Measurements from ENCODE around the gene ALKAL2. TPM values are rescaled to one million over a fixed set of nuclear protein-coding genes. Genes with fewer than 3 reads are reported as not detected.

Gene ALKAL2
- total RNA-seq, 2 donors from 2014 or later: 0.44 to 0.53 TPM

DNA sequence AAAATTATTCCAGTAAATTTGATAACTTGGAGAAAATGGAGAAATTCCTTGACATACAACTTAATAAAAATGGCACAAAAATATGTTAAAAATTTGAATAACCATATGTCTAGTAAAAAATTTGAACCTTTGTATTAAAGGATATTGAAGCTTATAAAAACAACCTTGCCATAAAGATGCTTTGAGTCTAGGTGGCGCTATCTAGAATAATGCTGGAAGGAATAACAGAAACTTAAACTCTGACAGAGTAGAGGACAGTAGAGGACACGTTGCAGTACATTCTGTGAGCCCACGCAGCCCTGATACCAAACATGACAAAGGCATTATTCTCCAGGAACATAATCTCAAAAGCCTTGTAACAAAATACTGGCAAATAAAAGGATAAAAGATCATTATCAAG is 44.7 kb upstream of the ALKAL2 start:
- Histone ChIP-seq H3K36me3 (ENCODE audit: control insufficient read depth, insufficient read depth, low read length) (no peaks in the 10 kb centered on the region), H3K9me3 (ENCODE audit: control insufficient read depth, low read length) (peaks cover 35% of the 10 kb centered on the region), H3K9ac (ENCODE audit: extremely low read depth, low read length, poor library complexity, severe bottlenecking) (no peak overlapping the region), H3K4me3 (ENCODE audit: low read length) (no peak overlapping the region), H3K27me3 (ENCODE audit: control insufficient read depth, insufficient read depth, low read length, poor library complexity, severe bottlenecking) (no peaks in the 10 kb centered on the region), H3K4me1 (ENCODE audit: control insufficient read depth, insufficient read depth, low read length) (no peaks in the 10 kb centered on the region), H3K27ac (ENCODE audit: low read depth, low read length) (no peak overlapping the region)
- no peaks in the 10 kb centered on the region for H3K4me1 Mint-ChIP-seq
- H3K27me3 Mint-ChIP-seq (ENCODE audit: insufficient read depth): peaks cover 2% of the 10 kb centered on the region
- no peak overlapping the region for H3K27ac Mint-ChIP-seq
- DNase-seq: no peak
- H3K36me3 Mint-ChIP-seq (ENCODE audit: low read depth): no peaks in the 10 kb centered on the region
- peaks cover 45% of the 10 kb centered on the region for H3K9me3 Mint-ChIP-seq
- WGBS, 2 experiments (ENCODE audit: insufficient coverage in 1 of 2, insufficient read length in 1 of 2): 63% methylated on average over 2 to 3 of the region's 3 CpGs
- no peak overlapping the region for H3K4me3 Mint-ChIP-seq
- TF ChIP-seq, protein P1, sequence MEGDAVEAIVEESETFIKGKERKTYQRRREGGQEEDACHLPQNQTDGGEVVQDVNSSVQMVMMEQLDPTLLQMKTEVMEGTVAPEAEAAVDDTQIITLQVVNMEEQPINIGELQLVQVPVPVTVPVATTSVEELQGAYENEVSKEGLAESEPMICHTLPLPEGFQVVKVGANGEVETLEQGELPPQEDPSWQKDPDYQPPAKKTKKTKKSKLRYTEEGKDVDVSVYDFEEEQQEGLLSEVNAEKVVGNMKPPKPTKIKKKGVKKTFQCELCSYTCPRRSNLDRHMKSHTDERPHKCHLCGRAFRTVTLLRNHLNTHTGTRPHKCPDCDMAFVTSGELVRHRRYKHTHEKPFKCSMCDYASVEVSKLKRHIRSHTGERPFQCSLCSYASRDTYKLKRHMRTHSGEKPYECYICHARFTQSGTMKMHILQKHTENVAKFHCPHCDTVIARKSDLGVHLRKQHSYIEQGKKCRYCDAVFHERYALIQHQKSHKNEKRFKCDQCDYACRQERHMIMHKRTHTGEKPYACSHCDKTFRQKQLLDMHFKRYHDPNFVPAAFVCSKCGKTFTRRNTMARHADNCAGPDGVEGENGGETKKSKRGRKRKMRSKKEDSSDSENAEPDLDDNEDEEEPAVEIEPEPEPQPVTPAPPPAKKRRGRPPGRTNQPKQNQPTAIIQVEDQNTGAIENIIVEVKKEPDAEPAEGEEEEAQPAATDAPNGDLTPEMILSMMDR (conservative IDR thresholded peaks at IDR 0.05): peak; percentile 69

DNA sequence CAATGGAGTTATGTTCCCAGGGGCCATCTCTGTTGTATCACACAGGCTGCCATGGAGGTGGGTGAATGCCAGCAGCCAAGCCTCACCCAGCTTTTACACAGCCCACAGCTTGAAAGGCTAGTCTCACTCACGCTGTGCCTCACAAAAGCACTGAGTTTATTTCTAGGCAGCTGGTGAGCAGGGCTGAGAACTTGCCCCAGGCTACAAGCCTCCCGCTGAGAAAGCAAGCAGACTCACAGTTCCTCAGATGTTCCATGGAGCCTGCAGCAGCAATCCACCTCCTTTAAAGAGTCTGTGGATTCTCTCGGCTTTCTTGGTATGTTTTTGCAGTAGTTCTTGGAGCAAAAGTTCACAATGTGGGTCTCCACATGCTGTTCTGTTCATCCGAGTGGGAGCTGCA is 40.9 kb upstream of the ALKAL2 start:
- Mint-ChIP-seq H3K9me3 (peaks cover 32% of the 10 kb centered on the region), H3K27me3 (ENCODE audit: insufficient read depth) (no peaks in the 10 kb centered on the region), H3K4me1 (no peaks in the 10 kb centered on the region), H3K4me3 (no peak overlapping the region), H3K36me3 (ENCODE audit: low read depth) (no peaks in the 10 kb centered on the region), H3K27ac (no peak overlapping the region)
- no peak for DNase-seq
- H3K4me1 ChIP-seq (ENCODE audit: control insufficient read depth, insufficient read depth, low read length): no peaks in the 10 kb centered on the region
- no peak overlapping the region for H3K27ac ChIP-seq (ENCODE audit: low read depth, low read length)
- TF ChIP-seq, protein P1 (conservative IDR thresholded peaks at IDR 0.05): no peak
- 85 to 96% methylated on average over 4 of the region's 4 CpGs for WGBS, 2 experiments (ENCODE audit: insufficient coverage in 1 of 2, insufficient read length in 1 of 2)
- no peaks in the 10 kb centered on the region for H3K27me3 ChIP-seq (ENCODE audit: control insufficient read depth, insufficient read depth, low read length, poor library complexity, severe bottlenecking)
- no peaks in the 10 kb centered on the region for H3K36me3 ChIP-seq (ENCODE audit: control insufficient read depth, insufficient read depth, low read length)
- no peak overlapping the region for H3K9ac ChIP-seq (ENCODE audit: extremely low read depth, low read length, poor library complexity, severe bottlenecking)
- H3K4me3 ChIP-seq (ENCODE audit: low read length): peak overlapping the region; percentile 40
- H3K9me3 ChIP-seq (ENCODE audit: control insufficient read depth, low read length): peaks cover 39% of the 10 kb centered on the region

DNA sequence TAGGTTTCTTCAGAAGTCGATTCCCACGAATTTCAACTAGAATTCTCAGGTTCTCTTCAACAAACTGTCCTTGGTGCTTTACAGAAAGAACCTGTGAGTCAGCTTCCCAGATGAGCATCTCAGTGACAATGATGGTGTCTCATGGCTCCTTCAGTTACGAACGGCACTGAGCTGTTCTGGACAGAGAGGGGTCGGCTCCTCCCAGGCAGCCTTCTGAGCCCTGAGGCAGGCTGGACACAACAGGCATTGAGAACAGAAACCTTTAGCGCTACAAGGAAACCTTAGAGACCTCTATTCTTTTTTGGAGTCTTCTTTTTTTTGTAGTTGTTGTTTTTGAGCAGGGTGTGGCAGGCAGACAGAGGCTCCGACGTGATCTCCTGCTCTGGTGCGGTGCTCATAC is 35.1 kb upstream of the ALKAL2 start:
- no peak overlapping the region for H3K9ac ChIP-seq (ENCODE audit: extremely low read depth, low read length, poor library complexity, severe bottlenecking)
- WGBS, 2 experiments (ENCODE audit: insufficient coverage in 1 of 2, insufficient read length in 1 of 2): 86 to 94% methylated on average over 5 to 9 of the region's 9 CpGs
- H3K36me3 ChIP-seq (ENCODE audit: control insufficient read depth, insufficient read depth, low read length): no peaks in the 10 kb centered on the region
- no peaks in the 10 kb centered on the region for H3K27me3 ChIP-seq (ENCODE audit: control insufficient read depth, insufficient read depth, low read length, poor library complexity, severe bottlenecking)
- Mint-ChIP-seq H3K9me3 (peaks cover 14% of the 10 kb centered on the region), H3K4me1 (no peaks in the 10 kb centered on the region), H3K27me3 (ENCODE audit: insufficient read depth) (peaks cover 2% of the 10 kb centered on the region), H3K36me3 (ENCODE audit: low read depth) (no peaks in the 10 kb centered on the region), H3K27ac (no peak overlapping the region), H3K4me3 (no peak overlapping the region)
- DNase-seq: no peak
- H3K9me3 ChIP-seq (ENCODE audit: control insufficient read depth, low read length): peaks cover 21% of the 10 kb centered on the region
- TF ChIP-seq, protein P1 (conservative IDR thresholded peaks at IDR 0.05): no peak
- H3K27ac ChIP-seq (ENCODE audit: low read depth, low read length): no peak overlapping the region
- H3K4me1 ChIP-seq (ENCODE audit: control insufficient read depth, insufficient read depth, low read length): no peaks in the 10 kb centered on the region
- H3K4me3 ChIP-seq (ENCODE audit: low read length): no peak overlapping the region

Measured in endodermal cell (in vitro differentiated cells).